ENCODE results near the gene MYH9. TPM values are rescaled to one million over a fixed set of nuclear protein-coding genes. Genes with fewer than 3 reads are reported as not detected.

MYH9 gene
- total and polyA plus RNA-seq, 2 experiments from 2014 or later: 58.4 to 233 TPM

- TF ChIP-seq ZNF462 (CRISPR knock-in tag; IDR thresholded peaks at IDR 0.05): no peak
Measured at GRCh38 chr22:36358533-36359469, 29.0 kb downstream of the MYH9 start (continued).

GRCh38 chr22:36356708-36357624 lies 30.8 kb downstream of the MYH9 start:
- no peak overlapping the region for H2AFZ ChIP-seq
- no peak overlapping the region; the same call in 2 of the 3 replicates for H3K4me3 Mint-ChIP-seq
- TF ChIP-seq ZNF114 (CRISPR knock-in tag; IDR thresholded peaks at IDR 0.05) (no peak), CREB1 (CRISPR knock-in tag; IDR thresholded peaks at IDR 0.05; ENCODE audit: low read depth) (no peak), NANOG (IDR thresholded peaks at IDR 0.05; ENCODE audit: borderline replicate concordance) (no peak), ETS1 (IDR thresholded peaks at IDR 0.05) (no peak), REST (IDR thresholded peaks at IDR 0.05; ENCODE audit: unreplicated experiment) (no peak), EZH2phosphoT487 (IDR thresholded peaks at IDR 0.05; ENCODE audit: unreplicated experiment) (no peak), JUNB (IDR thresholded peaks at IDR 0.05; ENCODE audit: unreplicated experiment) (no peak), EZH2 (IDR thresholded peaks at IDR 0.05; ENCODE audit: low read depth, unreplicated experiment) (no peak), POLR2AphosphoS5 (IDR thresholded peaks at IDR 0.05; ENCODE audit: low read depth) (no peak), ZNF331 (CRISPR knock-in tag; IDR thresholded peaks at IDR 0.05; ENCODE audit: low read depth) (no peak)

More at GRCh38 chr22:36356708-36357624, 30.8 kb downstream of the MYH9 start:
- ATAC-seq (no peak), DNase-seq (ENCODE audit: low spot score) (no peak)
- Histone ChIP-seq H3K79me2 (replicated peaks; ENCODE audit: insufficient read depth) (peaks cover 99% of the 10 kb centered on the region), H3K4me1 (ENCODE audit: insufficient read depth) (peaks cover 79% of the 10 kb centered on the region), H3F3A (replicated peaks; ENCODE audit: low read depth) (0 out of 2 replicates have a peak, but pooled peaks cover 7% of the 10 kb centered on the region), H3K4me2 (0 out of 2 replicates have a peak overlapping the region, but pooled peaks have one; percentile 48), H3K36me3 (ENCODE audit: insufficient read depth) (no peaks in the 10 kb centered on the region), H3K9me2 (ENCODE audit: insufficient read depth) (peaks cover 3% of the 10 kb centered on the region), H3K27ac (ENCODE audit: low read depth) (peak overlapping the region; percentile 78), H4K20me1 (replicated peaks; ENCODE audit: insufficient read depth) (peaks cover 31% of the 10 kb centered on the region), H3K27me3 (ENCODE audit: insufficient read depth) (no peaks in the 10 kb centered on the region), H3K4me3 (no peak overlapping the region)
- Mint-ChIP-seq H3K27me3 (ENCODE audit: insufficient read depth, low read depth, poor library complexity) (peaks cover 8% of the 10 kb centered on the region), H3K9me3 (no peaks in the 10 kb centered on the region), H3K27ac (peak overlapping the region; percentile 42), H3K36me3 (ENCODE audit: low read depth) (peaks cover 15% of the 10 kb centered on the region), H3K4me1 (peaks cover 78% of the 10 kb centered on the region)
